ENCODE results near the gene NACA. TPM values are rescaled to one million over a fixed set of nuclear protein-coding genes. Genes with fewer than 3 reads are reported as not detected.

The NACA gene
- total and polyA plus RNA-seq, 2 of the 13 experiments (the other 11 are each of a cell fraction or from before 2014, with no cell fraction given), result 799 to 1,700 TPM

DNA sequence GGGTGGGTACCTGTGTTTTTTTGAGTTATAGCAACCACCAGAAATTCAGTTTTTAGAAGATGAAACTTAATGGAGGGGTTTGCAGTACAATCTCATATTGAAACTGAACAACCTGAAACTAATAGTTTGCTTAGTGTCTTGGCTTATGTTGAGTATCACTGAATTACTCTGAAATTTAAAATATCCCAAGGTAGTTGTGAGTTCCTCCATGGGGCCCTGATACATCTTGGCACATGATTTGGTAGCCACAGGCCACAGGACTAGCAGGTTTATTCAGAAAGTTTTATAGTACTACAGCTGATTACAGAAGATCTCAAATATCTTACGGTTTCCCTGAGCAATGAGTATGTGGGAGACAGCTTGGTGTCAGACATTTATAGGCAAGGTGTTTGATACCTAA lies 47.4 kb downstream of the NACA start:
- intact Hi-C loops (cut with micrococcal nuclease; ENCODE audit: unreplicated experiment), result no loop called here
- Histone ChIP-seq H4K20me1 (ENCODE audit: insufficient read depth, low read length) (peaks cover 70% of the 10 kb centered on the region), H3K9me3 (ENCODE audit: low read length) (no peaks in the 10 kb centered on the region), H2AFZ (ENCODE audit: low read length) (no peak overlapping the region), H3K4me3 (replicated peaks in 1 of 3; ENCODE audit: insufficient read depth in 1 of 3, low read depth in 2 of 3, low read length in 3 of 3) (no peak overlapping the region), H3K36me3 (replicated peaks in 1 of 2; ENCODE audit: control insufficient read depth in 1 of 2, insufficient read depth in 2 of 2, low read length in 2 of 2) (peaks cover 6 to 31% of the 10 kb centered on the region in 2 experiments; a peak in 3 of 5 replicates), H3K9ac (ENCODE audit: insufficient read depth, low read depth, low read length) (no peak overlapping the region), H3K27me3 (ENCODE audit: control insufficient read depth in 1 of 2, insufficient read depth in 2 of 2, low read length in 2 of 2) (no peaks in the 10 kb centered on the region), H3K27ac (ENCODE audit: extremely low read length, insufficient read depth, low read length) (no peak overlapping the region), H3K4me2 (ENCODE audit: low read depth, low read length) (no peak overlapping the region), H3K79me2 (ENCODE audit: insufficient read depth, low read length) (peaks cover 92% of the 10 kb centered on the region), H3K4me1 (ENCODE audit: insufficient read depth, low read length) (peaks cover 75% of the 10 kb centered on the region)
- DNase-seq (ENCODE audit: low spot score) (no peak), ATAC-seq (no peak), FAIRE-seq (no peak)
- ChIA-PET CTCF (ENCODE audit: low intra/inter-chr PET ratio, low total read pairs) (no interaction called here), POLR2A (interaction anchor here (0.8 to 1.6 kb wide), 3 partner anchors 9 to 32 kb away, joined by 3 to 7 read pairs (median 4); partner anchors contain the start of genes ATP5F1B and PTGES3)
- in situ Hi-C loops (cut with HindIII; ENCODE audit: extremely low pct_ligation_motif_present, low pct_unique_long_range_greater_than_20kb), result no loop called here
- no TSS peak for BruUV-seq (replicated peaks)
- WGBS (ENCODE audit: low lambda C conversion rate), result 100% methylated on average over 1 of the region's 1 CpG
- TF ChIP-seq ZNF839 (CRISPR knock-in tag; IDR thresholded peaks at IDR 0.05; ENCODE audit: borderline replicate concordance), result no peak
- TF ChIP-seq ZNF543 (CRISPR knock-in tag; IDR thresholded peaks at IDR 0.05), result no peak
- TF ChIP-seq ZNF550 (CRISPR knock-in tag; IDR thresholded peaks at IDR 0.05; ENCODE audit: borderline replicate concordance), result no peak
- no peak for TF ChIP-seq ZNF230 (CRISPR knock-in tag; IDR thresholded peaks at IDR 0.05)
- TF ChIP-seq, protein P1, sequence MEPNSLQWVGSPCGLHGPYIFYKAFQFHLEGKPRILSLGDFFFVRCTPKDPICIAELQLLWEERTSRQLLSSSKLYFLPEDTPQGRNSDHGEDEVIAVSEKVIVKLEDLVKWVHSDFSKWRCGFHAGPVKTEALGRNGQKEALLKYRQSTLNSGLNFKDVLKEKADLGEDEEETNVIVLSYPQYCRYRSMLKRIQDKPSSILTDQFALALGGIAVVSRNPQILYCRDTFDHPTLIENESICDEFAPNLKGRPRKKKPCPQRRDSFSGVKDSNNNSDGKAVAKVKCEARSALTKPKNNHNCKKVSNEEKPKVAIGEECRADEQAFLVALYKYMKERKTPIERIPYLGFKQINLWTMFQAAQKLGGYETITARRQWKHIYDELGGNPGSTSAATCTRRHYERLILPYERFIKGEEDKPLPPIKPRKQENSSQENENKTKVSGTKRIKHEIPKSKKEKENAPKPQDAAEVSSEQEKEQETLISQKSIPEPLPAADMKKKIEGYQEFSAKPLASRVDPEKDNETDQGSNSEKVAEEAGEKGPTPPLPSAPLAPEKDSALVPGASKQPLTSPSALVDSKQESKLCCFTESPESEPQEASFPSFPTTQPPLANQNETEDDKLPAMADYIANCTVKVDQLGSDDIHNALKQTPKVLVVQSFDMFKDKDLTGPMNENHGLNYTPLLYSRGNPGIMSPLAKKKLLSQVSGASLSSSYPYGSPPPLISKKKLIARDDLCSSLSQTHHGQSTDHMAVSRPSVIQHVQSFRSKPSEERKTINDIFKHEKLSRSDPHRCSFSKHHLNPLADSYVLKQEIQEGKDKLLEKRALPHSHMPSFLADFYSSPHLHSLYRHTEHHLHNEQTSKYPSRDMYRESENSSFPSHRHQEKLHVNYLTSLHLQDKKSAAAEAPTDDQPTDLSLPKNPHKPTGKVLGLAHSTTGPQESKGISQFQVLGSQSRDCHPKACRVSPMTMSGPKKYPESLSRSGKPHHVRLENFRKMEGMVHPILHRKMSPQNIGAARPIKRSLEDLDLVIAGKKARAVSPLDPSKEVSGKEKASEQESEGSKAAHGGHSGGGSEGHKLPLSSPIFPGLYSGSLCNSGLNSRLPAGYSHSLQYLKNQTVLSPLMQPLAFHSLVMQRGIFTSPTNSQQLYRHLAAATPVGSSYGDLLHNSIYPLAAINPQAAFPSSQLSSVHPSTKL (CRISPR knock-in tag; IDR thresholded peaks at IDR 0.05), result no peak
- no peak for TF ChIP-seq SP5 (CRISPR knock-in tag; IDR thresholded peaks at IDR 0.05; ENCODE audit: borderline replicate concordance, low read depth)
- no peak for TF ChIP-seq ZNF253 (CRISPR knock-in tag; IDR thresholded peaks at IDR 0.05; ENCODE audit: borderline replicate concordance)
- TF ChIP-seq SRF (IDR thresholded peaks at IDR 0.05; ENCODE audit: low read depth, low read length), result no peak
- TF ChIP-seq ZNF383 (CRISPR knock-in tag; IDR thresholded peaks at IDR 0.05; ENCODE audit: borderline replicate concordance), result no peak
- TF ChIP-seq, protein P2, sequence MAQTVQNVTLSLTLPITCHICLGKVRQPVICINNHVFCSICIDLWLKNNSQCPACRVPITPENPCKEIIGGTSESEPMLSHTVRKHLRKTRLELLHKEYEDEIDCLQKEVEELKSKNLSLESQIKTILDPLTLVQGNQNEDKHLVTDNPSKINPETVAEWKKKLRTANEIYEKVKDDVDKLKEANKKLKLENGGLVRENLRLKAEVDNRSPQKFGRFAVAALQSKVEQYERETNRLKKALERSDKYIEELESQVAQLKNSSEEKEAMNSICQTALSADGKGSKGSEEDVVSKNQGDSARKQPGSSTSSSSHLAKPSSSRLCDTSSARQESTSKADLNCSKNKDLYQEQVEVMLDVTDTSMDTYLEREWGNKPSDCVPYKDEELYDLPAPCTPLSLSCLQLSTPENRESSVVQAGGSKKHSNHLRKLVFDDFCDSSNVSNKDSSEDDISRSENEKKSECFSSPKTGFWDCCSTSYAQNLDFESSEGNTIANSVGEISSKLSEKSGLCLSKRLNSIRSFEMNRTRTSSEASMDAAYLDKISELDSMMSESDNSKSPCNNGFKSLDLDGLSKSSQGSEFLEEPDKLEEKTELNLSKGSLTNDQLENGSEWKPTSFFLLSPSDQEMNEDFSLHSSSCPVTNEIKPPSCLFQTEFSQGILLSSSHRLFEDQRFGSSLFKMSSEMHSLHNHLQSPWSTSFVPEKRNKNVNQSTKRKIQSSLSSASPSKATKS (CRISPR knock-in tag; IDR thresholded peaks at IDR 0.05), result no peak
- TF ChIP-seq ATF7 (IDR thresholded peaks at IDR 0.05), result no peak
- no peak for TF ChIP-seq ATF7 (CRISPR knock-in tag; IDR thresholded peaks at IDR 0.05)
- TF ChIP-seq, protein P3, sequence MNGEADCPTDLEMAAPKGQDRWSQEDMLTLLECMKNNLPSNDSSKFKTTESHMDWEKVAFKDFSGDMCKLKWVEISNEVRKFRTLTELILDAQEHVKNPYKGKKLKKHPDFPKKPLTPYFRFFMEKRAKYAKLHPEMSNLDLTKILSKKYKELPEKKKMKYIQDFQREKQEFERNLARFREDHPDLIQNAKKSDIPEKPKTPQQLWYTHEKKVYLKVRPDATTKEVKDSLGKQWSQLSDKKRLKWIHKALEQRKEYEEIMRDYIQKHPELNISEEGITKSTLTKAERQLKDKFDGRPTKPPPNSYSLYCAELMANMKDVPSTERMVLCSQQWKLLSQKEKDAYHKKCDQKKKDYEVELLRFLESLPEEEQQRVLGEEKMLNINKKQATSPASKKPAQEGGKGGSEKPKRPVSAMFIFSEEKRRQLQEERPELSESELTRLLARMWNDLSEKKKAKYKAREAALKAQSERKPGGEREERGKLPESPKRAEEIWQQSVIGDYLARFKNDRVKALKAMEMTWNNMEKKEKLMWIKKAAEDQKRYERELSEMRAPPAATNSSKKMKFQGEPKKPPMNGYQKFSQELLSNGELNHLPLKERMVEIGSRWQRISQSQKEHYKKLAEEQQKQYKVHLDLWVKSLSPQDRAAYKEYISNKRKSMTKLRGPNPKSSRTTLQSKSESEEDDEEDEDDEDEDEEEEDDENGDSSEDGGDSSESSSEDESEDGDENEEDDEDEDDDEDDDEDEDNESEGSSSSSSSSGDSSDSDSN (CRISPR knock-in tag; IDR thresholded peaks at IDR 0.05), result no peak
- TF ChIP-seq, protein P4, sequence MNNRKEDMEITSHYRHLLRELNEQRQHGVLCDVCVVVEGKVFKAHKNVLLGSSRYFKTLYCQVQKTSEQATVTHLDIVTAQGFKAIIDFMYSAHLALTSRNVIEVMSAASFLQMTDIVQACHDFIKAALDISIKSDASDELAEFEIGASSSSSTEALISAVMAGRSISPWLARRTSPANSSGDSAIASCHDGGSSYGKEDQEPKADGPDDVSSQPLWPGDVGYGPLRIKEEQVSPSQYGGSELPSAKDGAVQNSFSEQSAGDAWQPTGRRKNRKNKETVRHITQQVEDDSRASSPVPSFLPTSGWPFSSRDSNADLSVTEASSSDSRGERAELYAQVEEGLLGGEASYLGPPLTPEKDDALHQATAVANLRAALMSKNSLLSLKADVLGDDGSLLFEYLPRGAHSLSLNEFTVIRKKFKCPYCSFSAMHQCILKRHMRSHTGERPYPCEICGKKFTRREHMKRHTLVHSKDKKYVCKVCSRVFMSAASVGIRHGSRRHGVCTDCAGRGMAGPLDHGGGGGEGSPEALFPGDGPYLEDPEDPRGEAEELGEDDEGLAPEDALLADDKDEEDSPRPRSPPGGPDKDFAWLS (CRISPR knock-in tag; IDR thresholded peaks at IDR 0.05; ENCODE audit: borderline replicate concordance), result no peak
- no peak for TF ChIP-seq ARNTL (CRISPR knock-in tag; IDR thresholded peaks at IDR 0.05)
- TF ChIP-seq KLF6 (CRISPR knock-in tag; IDR thresholded peaks at IDR 0.05), result no peak
